GM21526 (cell line): ENCODE results near the gene TRAF3IP1.
"Not testable (repeated sequence)": the region's sequence is repeated elsewhere in the genome, so short reads cannot be mapped to it uniquely, and the experiment has no call there.

Source experiments
- ATAC-seq: cut with Tn5 transposase; IDR thresholded peaks from one replicate; pipeline ENCODE4 v1.9.1; 2021; ENCODE audit warnings: moderate library complexity; ENCODE audit not compliant: unreplicated experiment, low FRiP score

TRAF3IP1 gene

GRCh38 chr2:238403632-238404405 is 83.5 kb downstream of the TRAF3IP1 start:
- no peak for ATAC-seq

DNA sequence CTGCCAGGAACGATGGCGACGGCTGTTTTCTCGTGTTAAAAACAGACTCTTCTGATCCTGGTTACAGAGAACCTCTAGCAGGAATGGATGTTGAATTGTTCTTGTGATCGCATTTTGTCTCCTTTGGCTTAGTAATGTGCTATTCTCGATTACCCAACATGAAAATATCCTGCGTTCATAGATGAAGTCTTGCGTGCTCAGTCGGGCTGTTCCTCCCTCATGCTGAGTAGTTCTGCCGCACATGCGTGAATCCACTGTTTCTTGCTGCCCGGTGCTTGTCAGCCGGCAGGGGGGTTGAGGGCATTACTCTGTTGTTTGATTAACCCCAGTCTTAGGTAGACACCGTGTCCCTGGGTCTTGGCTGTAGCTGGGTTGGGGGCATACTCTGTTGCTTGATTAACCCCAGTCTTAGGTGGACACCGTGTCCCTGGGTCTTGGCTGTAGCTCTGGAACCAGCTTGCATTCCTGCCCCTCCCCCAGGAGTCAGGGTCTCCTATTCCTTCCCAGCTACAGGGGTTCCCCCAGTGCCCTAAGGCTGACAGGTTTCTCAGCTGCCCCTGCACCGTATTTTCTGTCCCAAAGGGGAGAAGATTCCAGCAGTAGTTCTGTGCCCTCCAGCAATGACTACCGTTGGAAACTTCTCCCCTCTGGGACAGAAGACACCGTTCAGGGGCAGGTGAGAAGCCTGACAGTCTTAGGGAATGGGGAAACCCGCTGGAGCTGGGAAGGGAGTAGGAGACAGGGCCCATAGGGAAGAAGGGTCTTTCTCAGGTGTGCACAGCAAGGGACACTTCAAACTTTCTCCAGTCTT is 84.3 kb downstream of the TRAF3IP1 start:
- no peak for ATAC-seq

GRCh38 chr2:238405217-238405555 is 84.9 kb downstream of the TRAF3IP1 start:
- not testable (repeated sequence) for ATAC-seq

GRCh38 chr2:238406221-238406997 is 86.1 kb downstream of the TRAF3IP1 start:
- ATAC-seq = no peak

DNA sequence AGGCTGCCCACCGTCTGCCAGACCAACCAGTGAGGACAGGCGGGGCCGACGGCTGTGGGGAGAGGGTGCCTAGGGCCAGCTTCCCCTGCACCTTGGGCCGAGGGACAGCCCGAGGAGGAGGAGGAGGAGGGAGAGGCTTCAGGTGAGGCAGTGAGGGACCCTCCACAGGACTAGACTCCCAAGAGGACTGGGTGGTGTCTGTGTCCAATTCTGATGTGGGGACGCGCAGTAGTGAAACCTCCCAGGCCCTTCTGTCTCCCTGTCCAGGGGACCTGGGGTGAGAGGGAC is 86.6 kb downstream of the TRAF3IP1 start:
- no peak for ATAC-seq

- ATAC-seq = no peak
These were observed 87.2 kb downstream of the TRAF3IP1 start for GRCh38 chr2:238407566-238407965.

DNA sequence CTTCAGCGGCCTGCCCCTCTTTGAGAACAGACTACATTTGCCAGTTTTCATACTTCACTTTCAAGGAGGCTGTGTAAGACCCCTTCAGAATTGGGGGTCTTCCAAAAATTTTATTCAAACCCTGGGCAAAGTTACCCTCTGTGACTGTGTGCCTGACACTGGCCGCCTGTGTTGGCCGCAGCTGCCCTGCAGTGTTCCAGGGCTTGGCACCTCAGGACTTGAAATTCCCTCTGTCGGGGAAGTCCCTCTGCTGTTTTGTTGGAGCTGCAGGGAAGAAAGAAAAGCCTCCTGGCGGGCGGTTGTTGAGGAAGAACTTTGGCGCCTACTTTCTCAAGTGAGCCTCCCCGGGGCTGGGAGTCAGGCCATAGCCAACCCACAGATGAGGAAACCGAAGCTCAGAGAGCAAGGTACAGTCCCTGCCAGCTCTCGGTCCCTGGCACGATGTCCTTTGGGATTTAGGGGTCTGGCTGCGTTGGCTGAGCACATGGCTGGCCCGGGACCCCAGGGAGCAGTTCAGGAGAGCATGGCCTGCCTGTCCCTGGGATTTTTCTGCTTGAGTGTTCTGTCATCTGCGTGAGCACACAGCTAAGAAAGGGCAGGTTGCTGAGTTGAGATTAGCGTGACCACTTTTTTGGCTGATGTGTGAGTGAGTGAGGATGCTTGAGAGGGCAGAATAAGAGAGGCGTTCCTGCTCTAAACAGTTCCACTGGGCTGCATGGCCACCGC is 88.5 kb downstream of the TRAF3IP1 start:
- ATAC-seq = no peak

- ATAC-seq = no peak
These were observed 89.3 kb downstream of the TRAF3IP1 start for GRCh38 chr2:238409341-238410199.

DNA sequence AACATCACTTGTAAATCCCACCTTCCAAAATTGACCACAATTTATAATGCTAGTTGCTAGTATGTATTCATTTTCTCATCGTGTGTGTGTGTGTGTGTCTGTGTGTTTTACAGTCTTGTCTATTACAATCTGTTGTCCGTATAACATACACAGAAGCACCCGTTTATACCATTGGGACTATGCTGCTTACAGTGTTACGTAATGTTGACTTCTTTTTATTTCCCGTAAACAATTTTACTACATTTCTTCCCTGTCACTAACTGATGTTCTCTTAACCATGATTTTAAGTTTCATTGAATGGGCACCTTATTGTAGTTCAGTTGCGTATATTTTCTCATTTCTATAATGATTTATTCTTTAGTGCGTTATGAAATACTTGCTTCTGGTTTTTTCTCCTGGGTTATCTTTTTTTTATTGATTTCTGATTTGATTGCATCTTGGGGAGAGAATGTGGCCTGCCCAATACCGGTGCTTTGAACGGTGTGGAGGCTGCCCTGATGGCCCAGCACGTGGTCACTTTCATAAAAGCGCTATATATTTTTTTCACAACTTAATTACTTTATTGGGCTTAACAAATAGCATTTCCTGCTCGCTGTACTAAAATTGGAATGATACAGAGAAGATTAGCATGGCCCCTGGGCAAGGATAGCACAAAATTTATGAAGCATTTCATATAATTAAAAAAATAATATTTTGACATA is 91.9 kb downstream of the TRAF3IP1 start:
- ATAC-seq = no peak

- no peak for ATAC-seq
These were observed 93.0 kb downstream of the TRAF3IP1 start for GRCh38 chr2:238413368-238413767.

- no peak for ATAC-seq
These were observed 94.9 kb downstream of the TRAF3IP1 start for GRCh38 chr2:238415036-238415764.

DNA sequence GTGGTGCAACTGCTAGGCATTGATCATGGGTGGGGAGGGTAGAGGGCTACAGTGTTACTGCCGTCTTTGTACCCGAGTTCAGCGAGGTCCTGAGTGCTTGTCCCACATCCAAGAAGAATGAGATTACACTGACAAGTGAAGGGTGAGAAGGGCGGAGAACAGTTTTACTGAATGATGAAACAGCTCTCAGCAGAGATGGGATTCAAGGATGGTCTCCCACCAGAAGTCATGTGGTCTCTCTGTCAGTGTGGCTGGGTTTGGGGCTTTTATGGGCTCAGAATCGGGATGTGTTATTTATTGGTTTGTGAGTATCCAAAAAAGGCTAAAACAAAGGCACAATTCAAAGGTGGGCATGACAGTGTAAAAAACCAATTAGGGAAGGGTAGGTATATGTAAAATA is 95.6 kb downstream of the TRAF3IP1 start:
- ATAC-seq = no peak

DNA sequence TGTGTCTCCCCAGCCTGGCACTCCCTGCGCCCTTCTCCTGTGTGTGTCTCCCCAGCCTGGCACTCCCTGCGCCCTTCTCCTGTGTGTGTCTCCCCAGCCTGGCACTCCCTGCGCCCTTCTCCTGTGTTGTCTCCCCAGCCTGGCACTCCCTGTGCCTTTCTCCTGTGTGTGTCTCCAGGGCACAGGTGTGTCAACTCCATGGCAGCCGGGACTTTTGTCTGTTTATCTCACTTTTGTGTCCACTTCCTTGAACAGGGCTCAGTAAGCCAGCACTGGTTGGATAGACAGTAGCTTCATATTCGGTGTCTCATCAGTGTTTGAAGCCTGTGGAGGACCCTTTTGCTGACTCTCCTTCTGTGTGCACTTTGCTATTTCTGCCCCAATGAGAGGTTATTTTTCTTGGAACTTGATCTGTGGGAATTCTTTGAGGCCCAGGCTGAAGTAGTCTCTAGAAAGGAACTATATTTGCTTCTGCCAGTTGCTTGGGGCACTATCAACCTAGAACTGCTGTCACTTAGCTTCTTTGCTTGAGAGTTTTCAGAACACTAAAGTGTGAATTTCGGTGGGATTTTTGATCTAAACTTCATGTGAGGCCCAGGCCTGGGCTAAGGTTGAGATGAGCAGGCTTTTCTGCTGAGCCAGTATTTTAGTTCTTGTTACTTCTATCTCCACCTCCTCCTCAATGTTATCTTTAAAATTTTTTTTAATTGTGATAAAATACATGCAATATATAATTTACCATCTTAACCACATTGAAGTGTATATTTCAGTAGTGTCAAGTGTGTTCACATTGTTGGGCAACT is 98.1 kb downstream of the TRAF3IP1 start:
- no peak for ATAC-seq

GRCh38 chr2:238418999-238419546 is 98.8 kb downstream of the TRAF3IP1 start:
- ATAC-seq = no peak

GRCh38 chr2:238420442-238420841 is 100.1 kb downstream of the TRAF3IP1 start:
- no peak for ATAC-seq

GRCh38 chr2:238420878-238421694 is 100.8 kb downstream of the TRAF3IP1 start:
- no peak for ATAC-seq

DNA sequence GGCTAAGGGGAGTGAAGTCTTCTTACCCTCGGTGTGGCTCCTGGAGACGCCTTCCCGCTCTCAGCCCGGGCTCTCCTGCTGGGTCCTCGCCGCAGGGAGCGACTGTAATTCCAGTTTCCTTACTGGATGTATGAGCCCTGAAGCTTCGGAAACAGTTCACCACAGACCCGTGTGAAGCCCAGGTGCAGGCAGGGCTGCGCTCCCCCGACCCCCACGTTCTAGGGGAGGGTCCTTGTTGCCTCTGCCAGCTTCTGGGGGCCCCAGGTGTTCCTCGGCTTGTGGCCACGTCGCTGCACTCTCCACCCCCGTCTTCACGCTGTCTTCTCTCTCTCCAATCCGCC is 101.3 kb downstream of the TRAF3IP1 start:
- no peak for ATAC-seq
